ENCODE data around the gene GSTM2. TPM values are rescaled to one million over a fixed set of nuclear protein-coding genes. Genes with fewer than 3 reads are reported as not detected.

Gene GSTM2
- 2.2 and 5.9 TPM in 2 replicates for total RNA-seq (2014; rRNA removed; shearing (Covaris generic))
- 4.3 and 5.2 TPM in 2 replicates for polyA plus RNA-seq (2015; cell fraction: cytosol; rRNA removed)
- polyA plus RNA-seq (2015; cell fraction: nucleus; rRNA removed), result 50.4 and 57.2 TPM in 2 replicates

DNA sequence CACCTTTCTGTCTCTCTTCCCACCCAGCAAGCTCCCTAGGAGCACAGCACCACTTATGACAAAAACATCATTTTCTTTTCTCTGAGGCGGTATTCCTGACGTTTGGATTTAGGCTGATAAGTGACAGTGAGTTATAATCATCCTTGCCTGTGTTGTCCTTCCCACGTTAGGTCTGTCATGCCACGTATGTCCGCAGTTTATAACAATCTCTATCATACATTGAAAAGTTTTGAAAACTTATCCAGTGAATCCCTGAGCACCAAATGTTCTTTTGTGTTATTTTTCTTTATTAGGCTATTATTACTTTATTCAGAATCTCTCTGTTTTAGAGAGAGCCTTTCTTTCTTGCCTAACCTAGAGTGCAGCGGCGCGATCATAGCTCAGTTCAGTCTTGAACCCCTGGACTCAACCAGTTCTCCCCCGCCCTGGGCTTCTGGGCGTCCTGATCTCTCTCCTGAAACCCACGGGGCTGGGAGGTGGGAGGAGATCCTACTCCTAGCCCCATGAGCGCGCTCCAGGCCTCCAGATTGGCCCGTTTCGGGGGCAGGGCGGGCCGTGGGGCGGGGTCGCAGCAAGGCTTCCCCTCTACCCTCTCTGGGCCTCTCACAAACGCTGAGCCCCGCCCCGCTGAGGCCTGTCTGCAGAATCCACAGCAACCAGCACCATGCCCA lies at the start of gene GSTM2:
GSTM2 (plus strand) TSS at position 606 of the 671 bp plus-strand sequence; CDS start at position 665, 59 bp downstream.
- peak; percentile 65 for DNase-seq (ENCODE audit: low read depth, low spot score)
- in situ Hi-C loops (cut with HindIII; ENCODE audit: low pct_unique_long_range_greater_than_20kb, low sequenced_read_pairs), result no loop called here

DNA sequence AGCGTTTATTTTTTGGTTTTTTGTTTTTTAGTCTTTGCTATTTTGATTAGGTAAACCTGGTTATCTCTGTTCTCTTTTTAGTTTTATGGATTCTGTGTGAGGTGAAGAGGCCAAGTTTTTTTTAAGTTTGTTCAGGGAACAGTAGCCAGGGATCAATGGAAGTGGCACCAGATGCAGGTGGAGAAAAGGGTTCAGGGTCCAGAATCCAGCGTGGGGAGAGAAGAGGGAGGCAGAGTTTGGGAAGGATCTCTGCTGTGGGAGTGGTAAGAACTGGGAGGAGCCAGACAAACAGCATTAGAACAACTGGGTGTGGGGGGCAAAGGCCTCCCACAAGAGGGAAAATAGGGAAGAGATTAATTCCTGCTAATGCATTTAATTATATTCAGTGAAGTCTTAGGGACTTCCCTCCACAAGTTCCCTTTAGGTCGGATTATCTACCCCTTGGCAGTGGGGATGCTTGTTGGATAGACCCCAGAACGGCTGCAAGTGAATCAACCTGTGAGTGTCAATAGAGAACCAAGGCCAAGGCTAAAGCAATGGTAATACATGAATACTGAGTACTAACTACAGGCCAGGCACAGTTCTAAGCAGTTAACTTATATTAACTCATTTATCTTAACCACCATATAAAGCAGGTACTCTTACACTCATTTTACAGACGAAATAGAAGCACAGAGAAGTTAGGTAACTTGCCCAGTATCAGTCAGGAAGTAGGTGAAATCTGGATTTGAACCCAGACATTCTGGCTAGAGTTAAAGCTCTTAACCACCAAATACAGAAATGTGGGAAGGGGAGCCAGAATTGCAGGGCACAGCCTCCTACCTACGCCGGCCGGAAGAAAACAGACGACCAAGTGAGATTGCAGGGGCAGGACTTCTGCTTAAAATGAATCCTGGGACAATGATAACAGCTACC lies 48.9 kb upstream of the GSTM2 start:
- in situ Hi-C loops (cut with HindIII; ENCODE audit: low pct_unique_long_range_greater_than_20kb, low sequenced_read_pairs), result no loop called here
- DNase-seq (ENCODE audit: low read depth, low spot score), result no peak

GRCh38 chr1:109619576-109620400 lies 48.1 kb upstream of the GSTM2 start, which contains the start of the genes AMPD2 and GNAT2:
Gene AMPD2 (plus strand): TSS chr1:109619837. CDS start chr1:109621176, 1,339 bp downstream.
Gene GNAT2 (minus strand): TSS chr1:109619616. CDS start chr1:109612870, 6,746 bp downstream.
- peak; percentile 75 for DNase-seq (ENCODE audit: low read depth, low spot score)
- in situ Hi-C loops (cut with HindIII; ENCODE audit: low pct_unique_long_range_greater_than_20kb, low sequenced_read_pairs), result no loop called here

- DNase-seq (ENCODE audit: low read depth, low spot score), result no peak
- in situ Hi-C loops (cut with HindIII; ENCODE audit: low pct_unique_long_range_greater_than_20kb, low sequenced_read_pairs), result no loop called here
Measured at GRCh38 chr1:109620401-109620791, 47.5 kb upstream of the GSTM2 start.

DNA sequence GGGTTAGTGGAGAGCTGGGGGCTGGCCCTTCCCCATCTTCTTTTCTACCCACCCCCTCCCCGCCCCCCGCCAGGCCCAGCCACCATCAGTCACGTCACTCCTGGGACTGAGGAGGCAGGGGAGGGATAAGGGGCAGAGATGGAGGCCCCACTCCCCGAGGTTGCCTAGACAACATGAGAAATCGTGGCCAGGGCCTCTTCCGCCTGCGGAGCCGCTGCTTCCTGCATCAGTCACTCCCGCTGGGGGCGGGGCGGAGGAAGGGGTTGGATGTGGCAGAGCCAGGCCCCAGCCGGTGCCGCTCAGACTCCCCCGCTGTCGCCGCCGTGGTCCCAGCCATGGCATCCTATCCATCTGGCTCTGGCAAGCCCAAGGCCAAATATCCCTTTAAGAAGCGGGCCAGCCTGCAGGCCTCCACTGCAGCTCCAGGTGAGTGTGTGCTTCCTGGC lies 47.0 kb upstream of the GSTM2 start:
- DNase-seq (ENCODE audit: low read depth, low spot score), result peak; percentile 77
- in situ Hi-C loops (cut with HindIII; ENCODE audit: low pct_unique_long_range_greater_than_20kb, low sequenced_read_pairs), result no loop called here

GRCh38 chr1:109621379-109622136 lies 46.3 kb upstream of the GSTM2 start:
- DNase-seq (ENCODE audit: low read depth, low spot score), result no peak
- in situ Hi-C loops (cut with HindIII; ENCODE audit: low pct_unique_long_range_greater_than_20kb, low sequenced_read_pairs), result no loop called here

- in situ Hi-C loops (cut with HindIII; ENCODE audit: low pct_unique_long_range_greater_than_20kb, low sequenced_read_pairs), result no loop called here
- DNase-seq (ENCODE audit: low read depth, low spot score), result no peak
Measured at GRCh38 chr1:109622137-109622892, 45.5 kb upstream of the GSTM2 start.

GRCh38 chr1:109622895-109623294 lies 45.0 kb upstream of the GSTM2 start:
- in situ Hi-C loops (cut with HindIII; ENCODE audit: low pct_unique_long_range_greater_than_20kb, low sequenced_read_pairs), result no loop called here
- no peak for DNase-seq (ENCODE audit: low read depth, low spot score)

GRCh38 chr1:109623601-109624161 lies 44.2 kb upstream of the GSTM2 start:
- DNase-seq (ENCODE audit: low read depth, low spot score), result no peak
- in situ Hi-C loops (cut with HindIII; ENCODE audit: low pct_unique_long_range_greater_than_20kb, low sequenced_read_pairs), result no loop called here

DNA sequence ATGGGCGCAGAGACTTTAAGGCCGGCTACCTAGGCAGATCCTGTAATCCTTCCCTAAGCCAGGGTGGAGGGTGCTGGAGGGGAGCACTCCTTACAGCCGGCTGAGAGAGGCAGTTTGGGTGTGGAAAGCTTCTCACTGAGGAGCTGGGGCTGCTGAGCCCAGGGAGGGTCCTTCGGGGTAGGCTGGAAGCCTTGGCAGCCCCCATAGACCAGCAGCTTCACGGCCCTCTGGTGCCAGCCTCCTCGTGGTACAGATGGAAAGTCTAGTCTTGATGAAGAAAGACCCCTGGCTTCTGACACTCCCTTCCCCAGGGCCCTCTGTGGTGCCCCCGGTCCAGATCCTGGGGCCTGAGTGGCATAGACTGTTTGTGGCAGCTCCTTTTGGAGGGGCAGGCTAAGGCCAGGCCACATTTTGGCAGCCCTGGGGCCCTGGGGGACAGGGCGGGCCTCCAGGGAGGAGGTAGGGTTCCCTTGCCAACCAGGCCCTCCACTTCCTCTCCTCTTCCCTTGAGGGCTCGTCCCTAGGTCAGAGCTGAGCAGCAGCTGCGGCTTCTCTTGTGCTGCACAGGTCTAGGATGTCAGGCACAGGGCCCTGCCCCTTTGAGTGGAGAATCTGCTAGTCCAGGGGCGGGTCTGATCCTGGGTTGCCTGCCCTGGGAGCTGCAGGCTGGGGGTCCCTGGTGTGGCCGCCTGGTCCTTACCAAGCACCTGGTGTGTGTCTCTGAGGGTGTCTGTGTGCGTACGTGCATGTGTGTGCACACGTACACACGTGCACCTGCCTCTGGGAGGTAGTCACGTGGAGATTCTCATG lies 43.5 kb upstream of the GSTM2 start:
- DNase-seq (ENCODE audit: low read depth, low spot score), result no peak
- in situ Hi-C loops (cut with HindIII; ENCODE audit: low pct_unique_long_range_greater_than_20kb, low sequenced_read_pairs), result no loop called here

DNA sequence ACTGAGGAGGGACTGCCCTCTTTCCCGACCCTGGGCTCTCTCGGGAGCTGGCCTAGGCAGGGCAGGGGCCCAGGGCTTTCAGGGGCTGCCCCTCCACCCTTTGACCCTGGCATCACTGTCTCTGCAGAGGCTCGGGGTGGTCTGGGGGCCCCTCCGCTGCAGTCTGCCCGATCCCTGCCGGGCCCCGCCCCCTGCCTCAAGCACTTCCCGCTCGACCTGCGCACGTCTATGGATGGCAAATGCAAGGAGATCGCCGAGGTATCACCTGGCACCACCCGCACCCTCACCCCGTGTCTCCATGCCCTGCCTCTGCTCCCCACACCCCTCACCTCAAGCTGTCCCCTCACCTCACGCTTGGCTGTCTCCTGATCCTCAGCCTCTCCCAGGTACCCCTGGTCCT lies 42.7 kb upstream of the GSTM2 start:
- DNase-seq (ENCODE audit: low read depth, low spot score), result no peak
- in situ Hi-C loops (cut with HindIII; ENCODE audit: low pct_unique_long_range_greater_than_20kb, low sequenced_read_pairs), result no loop called here

GRCh38 chr1:109625601-109626560 lies 42.0 kb upstream of the GSTM2 start:
- no peak for DNase-seq (ENCODE audit: low read depth, low spot score)
- in situ Hi-C loops (cut with HindIII; ENCODE audit: low pct_unique_long_range_greater_than_20kb, low sequenced_read_pairs), result no loop called here

DNA sequence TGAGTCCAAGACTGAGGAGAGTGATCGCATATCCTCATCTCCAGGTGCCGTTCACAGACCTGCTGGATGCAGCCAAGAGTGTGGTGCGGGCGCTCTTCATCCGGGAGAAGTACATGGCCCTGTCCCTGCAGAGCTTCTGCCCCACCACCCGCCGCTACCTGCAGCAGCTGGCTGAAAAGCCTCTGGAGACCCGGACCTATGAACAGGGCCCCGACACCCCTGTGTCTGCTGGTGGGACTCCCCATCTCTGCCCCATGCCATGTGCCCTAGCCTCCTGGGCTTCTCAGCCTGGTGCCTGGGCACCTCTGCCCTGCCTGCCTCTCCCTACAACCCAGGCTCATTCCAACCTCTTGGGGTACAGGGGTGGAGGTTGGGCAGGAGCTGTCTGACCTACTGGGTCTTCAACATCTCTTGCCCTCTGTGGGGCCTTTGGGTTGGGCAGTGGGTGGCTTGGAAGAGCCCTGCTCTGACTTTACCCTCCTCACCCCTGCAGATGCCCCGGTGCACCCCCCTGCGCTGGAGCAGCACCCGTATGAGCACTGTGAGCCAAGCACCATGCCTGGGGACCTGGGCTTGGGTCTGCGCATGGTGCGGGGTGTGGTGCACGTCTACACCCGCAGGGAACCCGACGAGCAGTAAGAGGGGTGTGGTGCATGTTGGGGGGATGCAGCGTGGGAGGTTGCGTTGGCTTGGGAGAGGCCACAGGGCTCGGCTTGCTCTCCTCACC lies 41.0 kb upstream of the GSTM2 start:
- no peak for DNase-seq (ENCODE audit: low read depth, low spot score)
- in situ Hi-C loops (cut with HindIII; ENCODE audit: low pct_unique_long_range_greater_than_20kb, low sequenced_read_pairs), result no loop called here
